Heart right ventricle (tissue), 16 donors: ENCODE measurements around the gene CACNA1C. TPM values are rescaled to one million over a fixed set of nuclear protein-coding genes. Genes with fewer than 3 reads are reported as not detected.

Source experiments
- ATAC-seq, 8 donors: fragments of 200-7000 bp; cut with Tn5 transposase; one replicate each; pipeline ENCODE4 v1.9.1; 2020; ENCODE audit warnings: mild to moderate bottlenecking in 8 of 8, moderate library complexity in 8 of 8, moderate number of reproducible peaks in 1 of 8
- DNase-seq, 2 donors: peaks; one replicate each; pipeline ENCODE4 v3.0.0-alpha.2; 2020
- H3K27ac ChIP-seq, 10 donors: fragments of 200-600 bp; sonication (generic) in 2 of 10; one replicate each; pipeline versions ENCODE4 v1.5.0 to v1.8.0; 2020 to 2022; ENCODE audit warnings: mild to moderate bottlenecking in 3 of 10
- H3K27me3 ChIP-seq, 7 donors: fragments of 200-600 bp; one replicate each; pipeline ENCODE4 v1.8.0; 2021 to 2022; ENCODE audit warnings: mild to moderate bottlenecking in 2 of 7
- H3K36me3 ChIP-seq, 9 donors: fragments of 200-600 bp; sonication (generic) in 1 of 9; one replicate each; pipeline versions ENCODE4 v1.5.0 to v1.8.0; 2020 to 2022; ENCODE audit warnings: mild to moderate bottlenecking in 2 of 9
- H3K4me1 ChIP-seq, 9 donors: fragments of 200-600 bp; sonication (generic) in 1 of 9; one replicate each; pipeline versions ENCODE4 v1.5.0 to v1.8.0; 2020 to 2022; ENCODE audit warnings: mild to moderate bottlenecking in 4 of 9
- H3K4me3 ChIP-seq, 10 donors: fragments of 200-600 bp; sonication (generic) in 2 of 10; one replicate each; pipeline versions ENCODE4 v1.5.0 to v1.8.0; 2020 to 2022; ENCODE audit warnings: mild to moderate bottlenecking in 7 of 10, moderate library complexity in 2 of 10
- H3K9me3 ChIP-seq, 11 donors: fragments of 200-600 bp in 10 of 11; sonication (generic) in 2 of 11; one replicate each; pipeline versions ENCODE4 v1.5.0 to v1.8.0; 2013 to 2022; ENCODE audit warnings: mild to moderate bottlenecking in 2 of 11, control low read depth in 1 of 11, moderate library complexity in 1 of 11
- WGBS, 2 donors: extraction: QIAGEN DNeasy Blood & Tissue Kit; methylation state at CpG; one replicate each; pipeline ENCODE4 v1.1.7; 2013; ENCODE audit warnings: inconsistent platforms in 1 of 2; 5-methylcytosine and 5-hydroxymethylcytosine counted together
- intact Hi-C, 10 donors: fragments of 100-400 bp; cut with DNase I; formaldehyde crosslinking; loops; one replicate each; pipeline versions ENCODE4 v1.11.1 to v1.14.2; 2022
- polyA plus RNA-seq, 2 donors: library from polyadenylated mRNA; stranded (reverse); fragments of 200-250 nt; gene quantifications; one replicate each; pipeline ENCODE4 v1.2.3, GENCODE V29; 2013
- total RNA-seq, 10 donors: library from RNA; stranded (reverse); fragmentation: NEBNext Ultra II Directional in 3 of 10; extraction: Animal tissue kit (Norgen Biotek cat#: 25700) in 3 of 10; gene quantifications; one replicate each; pipeline versions ENCODE4 v1.2.1 to v1.2.4, GENCODE V29; 2021 to 2023
- TF ChIP-seq, protein P1 (sequence below), 9 donors: fragments of 200-600 bp; sonication (generic) in 2 of 9; IDR thresholded peaks; one replicate each; pipeline versions ENCODE4 v1.5.0 to v1.8.0; 2021 to 2022; ENCODE audit warnings: antibody characterized with exemption in 9 of 9, mild to moderate bottlenecking in 5 of 9, moderate library complexity in 1 of 9
- donor health status: Arrhythmogenic right ventricular cardiomyopathy.
- donor health status: ischemic (EF 13 %, LVEDD 7.1; RV severe dilation, severe dysfunction).
- donor health status: healthy with polysubstance abuse.
- donor health status: DM: no; HTN: yes; CAD: no.
- donor health status: DM: no; HTN: no; CAD: no.
- donor health status: ischemic (EF 25% LVEDD 6.9; RV normal size, moderate dysfunction).
- donor health status: ischemic (EF 25% LVEDD 5.7; RV mildly dilated, moderate dysfunction).
- donor health status: healthy.
- donor health status: DM: yes; HTN: yes; CAD: no.
- donor health status: Ischemic cardiomyopathy.
- donor health status: ischemic (EF 35%, LVEDD 5.7; RV mildly dilated, moderate dysfunction).
- donor health status: nonischemic (EF 11% LVEDD 7.7; RV severe dilation, severe dysfunction).
- donor health status: DM: yes; HTN: yes; CAD: no.
- donor health status: PGD.
- donor health status: ischemic (EF 29% LVEDD 5.4; RV normal size, mild dysfunction).
- donor health status: nonischemic (EF 23%, LVEDD 6.1; RV moderate dilation, normal function).

CACNA1C gene
- total and polyA plus RNA-seq, 12 donors = 19.1 to 222 (median 183) TPM

DNA sequence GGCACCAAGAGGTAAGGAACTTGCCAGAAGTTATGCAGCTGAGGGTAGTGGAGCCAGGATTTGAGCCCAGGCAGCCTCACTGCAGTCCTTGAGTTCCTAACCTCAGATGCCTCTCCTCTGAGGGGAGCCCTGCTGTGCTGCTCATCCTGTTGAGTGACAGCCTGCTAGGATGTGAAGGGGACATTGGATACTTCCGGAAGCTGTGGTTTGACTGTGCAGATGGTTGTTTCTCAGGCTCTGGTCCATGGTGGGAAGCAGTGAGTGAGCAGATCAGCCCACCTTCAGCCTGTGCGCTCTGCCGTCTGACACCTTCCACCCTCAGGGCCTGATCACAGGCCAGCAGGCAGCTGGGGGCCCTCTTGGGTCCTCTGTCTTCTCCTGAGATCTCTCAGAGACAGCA lies 253.2 kb downstream of the CACNA1C start:
- H3K9me3 ChIP-seq = peaks cover 0 to 7% (median 0%) of the 10 kb centered on the region in 11 donors
- peak in 3 of 8 donors; percentile 2 to 25 (median 7) for ATAC-seq
- no peak overlapping the region for H3K4me3 ChIP-seq
- intact Hi-C loops = loop anchor here in 1 of 10 donors (10.0 kb wide), 1 partner anchor 279 kb away; no protein-coding TSS in a partner anchor
- H3K27ac ChIP-seq = peak overlapping the region in 8 of 10 donors; percentile 17 to 54 (median 38)
- 60 to 64% methylated on average over 3 of the region's 3 CpGs for WGBS, 2 donors
- no peaks in the 10 kb centered on the region for H3K36me3 ChIP-seq
- no peak for DNase-seq
- no peaks in the 10 kb centered on the region for H3K27me3 ChIP-seq
- H3K4me1 ChIP-seq = peaks cover 8 to 73% (median 65%) of the 10 kb centered on the region in 9 donors
- TF ChIP-seq, protein P1, sequence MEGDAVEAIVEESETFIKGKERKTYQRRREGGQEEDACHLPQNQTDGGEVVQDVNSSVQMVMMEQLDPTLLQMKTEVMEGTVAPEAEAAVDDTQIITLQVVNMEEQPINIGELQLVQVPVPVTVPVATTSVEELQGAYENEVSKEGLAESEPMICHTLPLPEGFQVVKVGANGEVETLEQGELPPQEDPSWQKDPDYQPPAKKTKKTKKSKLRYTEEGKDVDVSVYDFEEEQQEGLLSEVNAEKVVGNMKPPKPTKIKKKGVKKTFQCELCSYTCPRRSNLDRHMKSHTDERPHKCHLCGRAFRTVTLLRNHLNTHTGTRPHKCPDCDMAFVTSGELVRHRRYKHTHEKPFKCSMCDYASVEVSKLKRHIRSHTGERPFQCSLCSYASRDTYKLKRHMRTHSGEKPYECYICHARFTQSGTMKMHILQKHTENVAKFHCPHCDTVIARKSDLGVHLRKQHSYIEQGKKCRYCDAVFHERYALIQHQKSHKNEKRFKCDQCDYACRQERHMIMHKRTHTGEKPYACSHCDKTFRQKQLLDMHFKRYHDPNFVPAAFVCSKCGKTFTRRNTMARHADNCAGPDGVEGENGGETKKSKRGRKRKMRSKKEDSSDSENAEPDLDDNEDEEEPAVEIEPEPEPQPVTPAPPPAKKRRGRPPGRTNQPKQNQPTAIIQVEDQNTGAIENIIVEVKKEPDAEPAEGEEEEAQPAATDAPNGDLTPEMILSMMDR (IDR thresholded peaks at IDR 0.05) = no peak

DNA sequence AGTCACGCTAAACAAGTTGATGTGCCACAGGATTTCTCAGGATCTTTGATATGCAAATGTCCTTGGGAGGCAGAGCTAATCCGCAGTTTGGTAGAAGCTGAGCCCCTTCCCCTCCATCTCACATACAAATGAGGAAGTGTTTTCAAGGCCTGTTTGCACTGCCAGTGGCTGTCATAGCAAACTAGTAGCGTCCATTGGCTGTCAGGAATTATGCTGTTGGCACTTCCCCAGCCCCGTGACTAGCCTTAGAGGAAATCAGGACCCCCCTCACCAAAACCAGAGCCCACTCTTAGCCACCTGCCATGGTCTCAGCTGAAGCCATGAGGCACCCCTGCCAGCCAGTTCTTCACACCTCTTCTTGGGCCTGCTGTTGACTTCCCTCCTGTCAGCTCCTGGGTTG lies 253.9 kb downstream of the CACNA1C start:
- ATAC-seq (peak in 2 of 8 donors; percentile 23 to 28), DNase-seq (no peak)
- H3K27ac ChIP-seq = peak overlapping the region in 5 of 10 donors; percentile 18 to 54 (median 41)
- peaks cover 4 to 73% (median 65%) of the 10 kb centered on the region in 9 donors for H3K4me1 ChIP-seq
- peaks cover 0 to 7% (median 0%) of the 10 kb centered on the region in 11 donors for H3K9me3 ChIP-seq
- intact Hi-C loops = loop anchor here in 1 of 10 donors (10.0 kb wide), 1 partner anchor 278 kb away; no protein-coding TSS in a partner anchor
- no peaks in the 10 kb centered on the region for H3K36me3 ChIP-seq
- no peak overlapping the region for H3K4me3 ChIP-seq
- TF ChIP-seq, protein P1 (IDR thresholded peaks at IDR 0.05) = no peak
- 78 to 79% methylated on average over 4 of the region's 4 CpGs for WGBS, 2 donors
- H3K27me3 ChIP-seq = no peaks in the 10 kb centered on the region

DNA sequence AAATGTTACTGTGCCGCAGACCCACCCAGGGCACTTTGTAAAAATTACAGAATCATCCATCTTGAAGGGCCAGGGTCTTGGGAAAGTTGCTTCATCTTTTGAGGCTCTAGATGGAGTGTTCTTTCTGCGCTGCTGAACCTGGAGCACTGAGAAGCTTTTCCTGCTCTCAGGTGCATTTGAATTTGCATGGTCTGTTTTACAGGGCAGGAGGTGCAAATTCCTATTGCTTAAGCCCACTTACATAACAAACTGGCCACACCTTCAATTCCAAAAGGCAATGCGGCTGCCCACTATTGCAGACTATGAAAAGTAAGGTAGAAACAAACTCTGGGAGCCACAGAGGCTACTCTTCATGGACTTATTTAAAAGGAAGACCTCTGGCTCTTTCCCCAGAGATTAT lies 254.8 kb downstream of the CACNA1C start:
- 67 to 94% methylated on average over 3 of the region's 3 CpGs for WGBS, 2 donors
- H3K27me3 ChIP-seq = no peaks in the 10 kb centered on the region
- DNase-seq = no peak
- no peak for ATAC-seq
- peaks cover 0 to 7% (median 0%) of the 10 kb centered on the region in 11 donors for H3K9me3 ChIP-seq
- no peak overlapping the region for H3K4me3 ChIP-seq
- peak overlapping the region in 2 of 10 donors; percentile 18 to 54 for H3K27ac ChIP-seq
- H3K4me1 ChIP-seq = peaks cover 2 to 73% (median 57%) of the 10 kb centered on the region in 9 donors
- TF ChIP-seq, protein P1 (IDR thresholded peaks at IDR 0.05) = no peak
- intact Hi-C loops = loop anchor here in 1 of 10 donors (10.0 kb wide), 1 partner anchor 277 kb away; no protein-coding TSS in a partner anchor
- no peaks in the 10 kb centered on the region for H3K36me3 ChIP-seq

DNA sequence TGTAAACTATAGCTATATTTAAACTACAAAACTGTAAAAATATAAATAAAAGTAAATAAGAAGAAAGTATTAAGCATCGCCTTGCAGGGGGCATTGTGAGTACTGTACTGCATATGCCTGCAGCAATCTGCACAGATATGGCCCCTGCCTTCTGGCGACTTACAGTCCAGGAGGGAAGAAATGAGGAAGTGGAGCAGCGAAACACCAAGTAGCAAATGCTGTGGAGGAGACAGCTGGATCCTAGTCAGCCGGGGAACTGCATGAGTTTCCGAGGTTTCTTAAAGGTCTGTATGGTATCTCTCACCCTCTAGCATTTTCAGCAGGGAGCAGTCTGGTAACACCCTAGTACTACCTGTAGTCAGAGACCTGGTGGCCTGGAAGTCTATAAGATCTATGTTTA lies 256.9 kb downstream of the CACNA1C start:
- H3K36me3 ChIP-seq = no peaks in the 10 kb centered on the region
- H3K4me1 ChIP-seq = peaks cover under 1 to 65% (median 38%) of the 10 kb centered on the region in 9 donors
- 85 to 92% methylated on average over 5 of the region's 5 CpGs for WGBS, 2 donors
- no peak overlapping the region for H3K27ac ChIP-seq
- TF ChIP-seq, protein P1 (IDR thresholded peaks at IDR 0.05) = no peak
- H3K27me3 ChIP-seq = no peaks in the 10 kb centered on the region
- H3K9me3 ChIP-seq = peaks cover 0 to 9% (median 0%) of the 10 kb centered on the region in 11 donors
- no peak overlapping the region for H3K4me3 ChIP-seq
- no peak for ATAC-seq
- intact Hi-C loops = loop anchor here in 1 of 10 donors (10.0 kb wide), 1 partner anchor 275 kb away; no protein-coding TSS in a partner anchor
- no peak for DNase-seq
